H1 (cell line): ENCODE measurements around the gene AMPH. TPM values are rescaled to one million over a fixed set of nuclear protein-coding genes. Genes with fewer than 3 reads are reported as not detected.
"Not testable (repeated sequence)": the region's sequence is repeated elsewhere in the genome, so short reads cannot be mapped to it uniquely, and the experiment has no call there.

Source experiments
- CTCF ChIA-PET: fragments of 300-600 bp; sonication (Branson Sonifier 250); formaldehyde crosslinking; loops from one replicate; lab custom pipeline; 2021; ENCODE audit not compliant: partially characterized antibody; lab: Charles Lee
- POLR2A ChIA-PET: fragments of 300-600 bp; sonication (Branson Sonifier 250); formaldehyde crosslinking; loops from one replicate; lab custom pipeline; 2021; ENCODE audit warnings: inconsistent platforms; ENCODE audit not compliant: partially characterized antibody; lab: Charles Lee
- DNase-seq, 2 experiments: peaks; one replicate each; pipeline versions ENCODE4 v3.0.0 to v3.0.0-alpha.2; 2010 to 2022; ENCODE audit warnings: low spot score in 2 of 2, low read depth in 1 of 2, mixed read lengths in 1 of 2
- FAIRE-seq: peaks from 2 replicates; lab custom pipeline; 2011; peaks lifted over from hg19 to GRCh38; lab: Jason Lieb, UNC
- H2AFZ ChIP-seq: 2 replicates; pipeline ENCODE4 v1.8.1; 2012; ENCODE audit warnings: low read length, inconsistent platforms
- H2AK5ac ChIP-seq: 2 replicates; pipeline ENCODE4 v1.6.1; 2013; ENCODE audit warnings: low read depth, low read length
- H2BK120ac ChIP-seq: replicated peaks from 2 replicates; pipeline ENCODE3; 2013; ENCODE audit warnings: low read depth, low read length, inconsistent platforms
- H2BK12ac ChIP-seq: 2 replicates; pipeline ENCODE4 v1.6.1; 2013; ENCODE audit warnings: low read depth, low read length
- H2BK15ac ChIP-seq: 2 replicates; pipeline ENCODE4 v1.6.1; 2013; ENCODE audit warnings: low read length
- H2BK20ac ChIP-seq: 2 replicates; pipeline ENCODE4 v1.6.1; 2013; ENCODE audit warnings: low read length
- H2BK5ac ChIP-seq: 2 replicates; pipeline ENCODE4 v1.6.1; 2013; ENCODE audit warnings: low read depth, low read length
- H3K14ac ChIP-seq: 2 replicates; pipeline ENCODE4 v1.6.1; 2013; ENCODE audit warnings: inconsistent platforms; ENCODE audit not compliant: insufficient read length
- H3K18ac ChIP-seq: 2 replicates; pipeline ENCODE4 v1.6.1; 2013; ENCODE audit warnings: low read length; ENCODE audit errors: extremely low read depth
- H3K23ac ChIP-seq: 2 replicates; pipeline ENCODE4 v1.6.1; 2013; ENCODE audit warnings: inconsistent platforms; ENCODE audit not compliant: insufficient read length
- H3K23me2 ChIP-seq: 2 replicates; pipeline ENCODE4 v1.6.1; 2013; ENCODE audit warnings: low read depth, low read length
- H3K27ac ChIP-seq: 2 replicates; pipeline ENCODE4 v1.6.1; 2011; ENCODE audit warnings: low read depth, low read length, inconsistent platforms
- H3K27me3 ChIP-seq, 4 experiments: replicated peaks in 1 of 4; 1 replicate in 1 of 4; 2 replicates in 3 of 4; pipeline versions ENCODE4 v1.6.1 to v1.8.1; 2011 to 2013; ENCODE audit warnings: low read length in 3 of 4, mild to moderate bottlenecking in 3 of 4, inconsistent platforms in 2 of 4, mixed read lengths in 2 of 4, moderate library complexity in 1 of 4; ENCODE audit not compliant: control insufficient read depth in 3 of 4, insufficient read depth in 3 of 4; ENCODE audit errors: extremely low read depth in 1 of 4
- H3K36me3 ChIP-seq, 4 experiments: 2 replicates each; pipeline versions ENCODE4 v1.6.1 to v1.8.1; 2011 to 2013; ENCODE audit warnings: mild to moderate bottlenecking in 4 of 4, low read length in 3 of 4, moderate library complexity in 2 of 4, control low read depth in 1 of 4, inconsistent platforms in 1 of 4; ENCODE audit not compliant: insufficient read depth in 4 of 4, control insufficient read depth in 2 of 4
- H3K4ac ChIP-seq: replicated peaks from 2 replicates; pipeline ENCODE3; 2013; ENCODE audit warnings: low read length, low read depth, mixed read lengths, inconsistent platforms; ENCODE audit not compliant: insufficient read length
- H3K4me1 ChIP-seq, 4 experiments: replicated peaks in 1 of 4; 1 replicate in 1 of 4; 2 replicates in 3 of 4; pipeline versions ENCODE4 v1.6.1 to v1.8.1; 2011 to 2013; ENCODE audit warnings: low read length in 3 of 4, inconsistent platforms in 2 of 4, mixed read lengths in 1 of 4; ENCODE audit not compliant: insufficient read depth in 4 of 4, control insufficient read depth in 3 of 4
- H3K4me2 ChIP-seq, 2 experiments: 2 replicates each; pipeline versions ENCODE4 v1.6.1 to v1.8.1; 2011 to 2013; ENCODE audit warnings: low read depth in 2 of 2, low read length in 2 of 2, control low read depth in 1 of 2, inconsistent platforms in 1 of 2, mild to moderate bottlenecking in 1 of 2; ENCODE audit not compliant: insufficient read depth in 1 of 2
- H3K4me3 ChIP-seq, 4 experiments: fragments of 200-600, 300-600 bp in 1 of 4; sonication (generic), shearing (Covaris generic), sonication (Bioruptor Twin) in 1 of 4; 2 replicates each; pipeline versions ENCODE4 v1.5.1 to v1.8.1; 2011 to 2016; ENCODE audit warnings: low read length in 4 of 4, low read depth in 3 of 4, control low read depth in 2 of 4, inconsistent platforms in 2 of 4, mild to moderate bottlenecking in 2 of 4, mixed read lengths in 1 of 4, moderate library complexity in 1 of 4; ENCODE audit not compliant: insufficient read depth in 2 of 4; ENCODE audit errors: extremely low read depth in 1 of 4
- H3K56ac ChIP-seq: replicated peaks from 2 replicates; pipeline ENCODE3; 2013; ENCODE audit warnings: low read depth, mild to moderate bottlenecking, mixed read lengths, low read length, inconsistent platforms; ENCODE audit not compliant: insufficient read length
- H3K79me1 ChIP-seq: 2 replicates; pipeline ENCODE4 v1.6.1; 2013; ENCODE audit warnings: low read depth, low read length, control low read depth
- H3K79me2 ChIP-seq, 2 experiments: 2 replicates each; pipeline versions ENCODE4 v1.6.1 to v1.8.1; 2012 to 2013; ENCODE audit warnings: low read length in 2 of 2, mild to moderate bottlenecking in 2 of 2, inconsistent platforms in 1 of 2; ENCODE audit not compliant: insufficient read depth in 2 of 2, control insufficient read depth in 1 of 2
- H3K9ac ChIP-seq, 4 experiments: replicated peaks in 1 of 4; 1 replicate in 1 of 4; 2 replicates in 3 of 4; pipeline versions ENCODE4 v1.6.1 to v1.8.1; 2011 to 2013; ENCODE audit warnings: low read depth in 3 of 4, low read length in 3 of 4, control low read depth in 2 of 4, mild to moderate bottlenecking in 2 of 4, moderate library complexity in 2 of 4, inconsistent platforms in 1 of 4; ENCODE audit errors: extremely low read depth in 1 of 4
- H3K9me3 ChIP-seq, 2 experiments: 2 replicates each; pipeline versions ENCODE4 v1.6.1 to v1.8.1; 2012 to 2013; ENCODE audit warnings: mild to moderate bottlenecking in 2 of 2, moderate library complexity in 2 of 2, control low read depth in 1 of 2, inconsistent platforms in 1 of 2, low read depth in 1 of 2, low read length in 1 of 2, mixed read lengths in 1 of 2; ENCODE audit not compliant: insufficient read depth in 2 of 2
- H4K20me1 ChIP-seq, 2 experiments: replicated peaks in 1 of 2; 2 replicates each; pipeline versions ENCODE3 to v1.8.1; 2011 to 2013; ENCODE audit warnings: inconsistent platforms in 2 of 2, low read length in 2 of 2, mild to moderate bottlenecking in 1 of 2; ENCODE audit not compliant: insufficient read depth in 2 of 2, control insufficient read depth in 1 of 2
- H4K5ac ChIP-seq: 2 replicates; pipeline ENCODE4 v1.6.1; 2013; ENCODE audit warnings: low read length, low read depth, mixed read lengths, inconsistent platforms; ENCODE audit not compliant: insufficient read length
- H4K8ac ChIP-seq: 2 replicates; pipeline ENCODE4 v1.8.0; 2013; ENCODE audit warnings: mild to moderate bottlenecking, moderate library complexity, low read length, inconsistent platforms; ENCODE audit not compliant: insufficient read depth; ENCODE audit errors: extremely low read depth
- H4K91ac ChIP-seq: replicated peaks from 2 replicates; pipeline ENCODE3; 2013; ENCODE audit warnings: low read length, mixed read lengths, inconsistent platforms; ENCODE audit not compliant: insufficient read length
- WGBS, 2 experiments: shearing (Covaris generic) in 1 of 2; methylation state at CpG; one replicate each; pipeline versions ENCODE4 v1.1.6 to v1.1.7; 2013 to 2015; ENCODE audit warnings: low lambda C conversion rate in 2 of 2, mixed read lengths in 2 of 2, inconsistent platforms in 1 of 2, low coverage in 1 of 2, missing lambda C conversion rate in 1 of 2; ENCODE audit not compliant: insufficient replicate concordance in 2 of 2, insufficient coverage in 1 of 2, insufficient read length in 1 of 2; ENCODE audit errors: extremely low coverage in 1 of 2, missing lambda C conversion rate in 1 of 2; 5-methylcytosine and 5-hydroxymethylcytosine counted together
- polyA plus RNA-seq, 7 experiments: library from polyadenylated mRNA; depleted of rRNA in 3 of 7; stranded (reverse) in 5 of 7; unstranded in 2 of 7; fragments of >200 nt in 5 of 7; fragments of 200-250 nt in 2 of 7; gene quantifications; 1 replicate in 5 of 7; 2 replicates in 1 of 7; 4 replicates in 1 of 7; pipeline versions ENCODE4 v1.2.1 to v1.2.3, GENCODE V29; 2011 to 2013; ENCODE audit warnings: missing spikeins in 2 of 7, mixed read lengths in 2 of 7
- total RNA-seq: library from RNA; stranded (reverse); fragmentation: NEBNext Ultra II Directional; extraction: Animal tissue kit (Norgen Biotek cat#: 25700); gene quantifications from 2 replicates; pipeline ENCODE4 v1.2.1, GENCODE V29; 2021

The AMPH gene
- total and polyA plus RNA-seq, 2 of the 8 experiments (the other 6 are each of a cell fraction or from before 2014, with no cell fraction given), result 7.3 to 12.2 TPM

DNA sequence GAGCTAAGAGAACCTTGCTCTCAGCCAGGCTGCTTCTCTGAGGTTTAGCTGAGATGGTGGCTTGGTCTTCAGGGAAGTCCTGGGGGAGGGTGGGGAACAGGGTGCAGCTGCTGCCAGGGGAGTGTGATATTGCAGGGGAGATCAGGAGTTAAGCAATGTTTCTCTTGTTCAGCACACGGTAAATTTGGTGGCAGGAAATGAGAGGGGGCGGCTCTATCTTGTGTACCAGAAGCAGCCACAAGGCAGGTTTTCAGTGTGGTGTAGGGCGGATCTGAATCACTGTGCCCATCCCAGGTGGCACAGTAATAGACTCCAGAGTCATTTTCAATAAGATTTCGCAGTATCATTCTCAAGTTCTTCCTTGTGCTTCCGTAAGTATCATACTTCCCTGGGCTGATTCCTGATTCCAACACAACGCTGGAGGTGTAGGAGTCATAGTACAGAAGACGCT lies 277.7 kb downstream of the AMPH start:
- H2AFZ ChIP-seq, H3K14ac ChIP-seq, H4K91ac ChIP-seq, H3K79me1 ChIP-seq, H2AK5ac ChIP-seq, POLR2A ChIA-PET, H3K56ac ChIP-seq, H3K36me3 ChIP-seq, H3K79me2 ChIP-seq, H3K27me3 ChIP-seq, H3K23me2 ChIP-seq, H3K4me2 ChIP-seq, H4K20me1 ChIP-seq, H2BK120ac ChIP-seq, H3K4me1 ChIP-seq, H3K18ac ChIP-seq, H3K9me3 ChIP-seq, DNase-seq, FAIRE-seq, H3K4me3 ChIP-seq, H3K27ac ChIP-seq, H3K4ac ChIP-seq, H4K5ac ChIP-seq, H3K23ac ChIP-seq, H2BK20ac ChIP-seq, H3K9ac ChIP-seq, H2BK5ac ChIP-seq, H2BK12ac ChIP-seq, H4K8ac ChIP-seq, H2BK15ac ChIP-seq: not testable (repeated sequence)
- WGBS, 2 experiments, result 71% methylated on average over 4 of the region's 7 CpGs; no CpG with 5 or more reads in 1 of the 2 experiments
- CTCF ChIA-PET, result interaction anchor here (1.9 kb wide), 1 partner anchor 15 kb away, joined by 6 read pairs; no protein-coding TSS in a partner anchor
